IPS DF 6.9 (cell line): ENCODE measurements around the gene HMCN2.
A peak's percentile ranks its signal among the peaks of the same experiment; 100 is the strongest.

Experiments
- DNase-seq: peaks from one replicate; pipeline ENCODE4 v3.0.0-alpha.2; 2013; ENCODE audit warnings: low read depth, low spot score
- H3K27ac ChIP-seq: one replicate; pipeline ENCODE4 v1.5.1; 2013; ENCODE audit warnings: low read length, control low read depth
- H3K27me3 ChIP-seq: 2 replicates; pipeline ENCODE4 v1.6.1; 2013; ENCODE audit warnings: mild to moderate bottlenecking, low read length; ENCODE audit not compliant: control insufficient read depth, insufficient read depth
- H3K36me3 ChIP-seq: 2 replicates; pipeline ENCODE4 v1.6.1; 2013; ENCODE audit warnings: low read length; ENCODE audit not compliant: control insufficient read depth, insufficient read depth
- H3K4me1 ChIP-seq: 2 replicates; pipeline ENCODE4 v1.6.1; 2013; ENCODE audit warnings: low read length; ENCODE audit not compliant: control insufficient read depth, insufficient read depth
- H3K4me3 ChIP-seq: 2 replicates; pipeline ENCODE4 v1.5.1; 2013; ENCODE audit warnings: mild to moderate bottlenecking, low read length
- H3K9me3 ChIP-seq: 2 replicates; pipeline ENCODE4 v1.6.1; 2013; ENCODE audit warnings: low read length, inconsistent platforms; ENCODE audit not compliant: control insufficient read depth, insufficient read depth
- whole genome bisulfite sequencing: extraction: QIAGEN DNeasy Blood & Tissue Kit; methylation state at CpG from one replicate; pipeline ENCODE4 v1.1.7; 2013; ENCODE audit warnings: mixed read lengths, missing lambda C conversion rate; ENCODE audit not compliant: insufficient read length, insufficient coverage; 5-methylcytosine and 5-hydroxymethylcytosine counted together

Gene HMCN2

GRCh38 chr9:130265431-130266235, at the start of gene HMCN2:
TSS of gene HMCN2 (plus strand) at chr9:130265760. CDS start at chr9:130265879, 119 bp downstream.
- no peak for DNase-seq
- H3K4me1 ChIP-seq: peaks cover 9% of the 10 kb centered on the region
- no peak within 1 kb of the TSS for H3K27ac ChIP-seq
- H3K27me3 ChIP-seq: no peaks in the 10 kb centered on the region; the same call in 1 of the 2 replicates
- H3K36me3 ChIP-seq: no peaks in the 10 kb centered on the region; the same call in 1 of the 2 replicates
- H3K4me3 ChIP-seq: peak within 1 kb of the TSS; percentile 30; the same call in 1 of the 2 replicates
- H3K9me3 ChIP-seq: no peaks in the 10 kb centered on the region
- WGBS: no CpG with 5 or more reads among the region's 89 CpGs

GRCh38 chr9:130217838-130218237, 47.7 kb upstream of the HMCN2 start:
- WGBS: no CpG with 5 or more reads among the region's 10 CpGs
- no peak overlapping the region for H3K27ac ChIP-seq

DNA sequence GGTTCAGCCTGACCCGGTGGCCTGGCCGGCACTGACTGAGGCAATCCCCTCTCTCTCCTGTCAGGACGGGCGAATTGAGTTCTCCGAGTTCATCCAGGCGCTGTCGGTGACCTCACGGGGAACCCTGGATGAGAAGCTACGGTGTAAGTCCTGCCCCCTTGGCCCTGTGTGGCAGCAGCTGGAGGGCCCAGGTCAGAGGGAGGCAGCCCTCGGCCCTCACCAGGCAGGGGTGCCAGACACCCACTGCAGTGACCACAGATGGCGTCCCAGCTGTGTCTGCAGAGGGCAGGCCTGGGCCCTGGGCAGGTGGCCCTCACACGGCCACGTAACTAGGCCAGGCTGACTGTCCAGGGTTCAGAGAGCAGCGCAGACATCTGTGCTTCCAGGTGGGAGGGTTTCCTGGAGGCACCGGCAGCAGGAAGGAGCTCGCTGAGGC, 45.9 kb upstream of the HMCN2 start:
- WGBS: no CpG with 5 or more reads among the region's 16 CpGs
- H3K4me3 ChIP-seq: no peak overlapping the region
- no peaks in the 10 kb centered on the region for H3K27me3 ChIP-seq
- no peak for DNase-seq
- H3K36me3 ChIP-seq: peaks cover 5% of the 10 kb centered on the region; the same call in 1 of the 2 replicates
- no peaks in the 10 kb centered on the region for H3K9me3 ChIP-seq
- peaks cover 2% of the 10 kb centered on the region; the same call in 1 of the 2 replicates for H3K4me1 ChIP-seq
- no peak overlapping the region for H3K27ac ChIP-seq

More at GRCh38 chr9:130217838-130218237, 47.7 kb upstream of the HMCN2 start:
- H3K4me3 ChIP-seq: no peak overlapping the region
- DNase-seq: no peak
- H3K4me1 ChIP-seq: peaks cover 3% of the 10 kb centered on the region; the same call in 1 of the 2 replicates
- no peaks in the 10 kb centered on the region for H3K27me3 ChIP-seq
- peaks cover 5% of the 10 kb centered on the region; the same call in 1 of the 2 replicates for H3K36me3 ChIP-seq
- H3K9me3 ChIP-seq: no peaks in the 10 kb centered on the region

DNA sequence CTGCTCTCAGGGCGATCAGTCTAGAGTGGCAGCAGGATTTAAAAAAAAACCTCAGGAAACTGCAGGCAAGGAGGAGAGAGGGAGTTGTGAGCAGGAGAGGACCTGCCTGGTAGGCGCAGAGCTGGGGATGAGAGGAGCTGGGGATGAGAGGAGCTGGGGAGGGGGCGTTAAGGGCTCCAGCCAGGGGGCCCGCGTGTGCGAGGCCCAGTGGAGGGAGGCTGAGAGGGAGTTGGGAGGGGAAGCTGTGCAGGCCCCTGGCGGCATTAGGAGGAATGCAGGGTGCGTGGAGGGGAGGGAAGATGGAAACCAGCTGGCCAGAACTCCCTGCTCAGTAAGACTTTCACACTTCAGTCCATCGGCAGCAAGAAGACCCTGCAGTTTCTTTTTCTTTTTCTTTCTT, 45.2 kb upstream of the HMCN2 start:
- DNase-seq: no peak
- no peak overlapping the region for H3K27ac ChIP-seq
- H3K4me1 ChIP-seq: peaks cover under 1% of the 10 kb centered on the region; the same call in 1 of the 2 replicates
- no CpG with 5 or more reads among the region's 9 CpGs for WGBS
- H3K9me3 ChIP-seq: no peaks in the 10 kb centered on the region
- H3K4me3 ChIP-seq: no peak overlapping the region
- no peaks in the 10 kb centered on the region for H3K27me3 ChIP-seq
- peaks cover 5% of the 10 kb centered on the region; the same call in 1 of the 2 replicates for H3K36me3 ChIP-seq

DNA sequence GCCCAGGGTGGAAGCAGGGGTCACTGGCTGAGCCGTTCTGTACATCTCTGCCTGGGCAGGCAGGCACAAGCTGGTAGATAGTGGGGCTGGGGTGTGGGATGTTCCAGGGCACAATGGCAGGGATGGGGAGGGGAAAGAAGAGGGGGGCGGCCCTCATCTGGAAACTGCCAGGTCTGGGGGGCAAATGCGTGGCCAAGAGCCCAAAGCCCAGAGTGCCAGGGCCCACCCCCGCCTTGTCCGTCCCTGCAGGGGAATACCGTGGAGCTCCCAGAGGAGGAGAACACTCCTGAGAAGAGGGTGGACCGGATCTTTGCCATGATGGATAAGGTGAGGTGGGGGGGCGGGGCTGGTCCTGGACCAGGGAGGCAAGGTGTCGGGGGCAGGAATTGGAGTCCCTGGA, 42.7 kb upstream of the HMCN2 start:
- Histone ChIP-seq H3K4me3 (no peak overlapping the region), H3K27ac (no peak overlapping the region), H3K27me3 (no peaks in the 10 kb centered on the region), H3K9me3 (no peaks in the 10 kb centered on the region; the same call in 1 of the 2 replicates), H3K4me1 (no peaks in the 10 kb centered on the region), H3K36me3 (peaks cover 8% of the 10 kb centered on the region; the same call in 1 of the 2 replicates)
- no CpG with 5 or more reads among the region's 9 CpGs for WGBS
- DNase-seq: no peak

DNA sequence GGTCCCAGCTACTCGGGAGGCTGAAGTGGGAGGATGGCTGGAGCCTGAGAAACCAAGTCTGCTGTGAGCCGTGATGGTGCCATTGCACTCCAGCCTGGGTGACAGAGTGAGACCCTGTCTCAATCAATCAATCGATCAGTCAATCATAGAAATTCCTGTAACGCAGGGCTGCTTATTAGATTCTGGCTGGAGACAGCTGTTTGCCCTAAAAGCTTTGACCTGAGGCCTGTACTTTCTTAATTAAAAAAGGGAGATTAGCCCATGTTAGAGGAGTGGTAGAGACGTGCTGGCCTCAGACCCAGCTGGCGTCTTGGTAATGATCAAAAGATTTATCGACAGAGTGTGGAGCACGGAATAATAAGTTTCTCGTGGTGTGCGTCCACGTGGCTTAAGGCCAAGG, 40.5 kb upstream of the HMCN2 start:
- H3K4me3 ChIP-seq: no peak overlapping the region
- no CpG with 5 or more reads among the region's 11 CpGs for WGBS
- no peaks in the 10 kb centered on the region; the same call in 1 of the 2 replicates for H3K9me3 ChIP-seq
- H3K36me3 ChIP-seq: 0 out of 2 replicates have a peak, but pooled peaks cover 3% of the 10 kb centered on the region
- no peaks in the 10 kb centered on the region for H3K27me3 ChIP-seq
- H3K4me1 ChIP-seq: no peaks in the 10 kb centered on the region
- no peak for DNase-seq
- H3K27ac ChIP-seq: no peak overlapping the region

DNA sequence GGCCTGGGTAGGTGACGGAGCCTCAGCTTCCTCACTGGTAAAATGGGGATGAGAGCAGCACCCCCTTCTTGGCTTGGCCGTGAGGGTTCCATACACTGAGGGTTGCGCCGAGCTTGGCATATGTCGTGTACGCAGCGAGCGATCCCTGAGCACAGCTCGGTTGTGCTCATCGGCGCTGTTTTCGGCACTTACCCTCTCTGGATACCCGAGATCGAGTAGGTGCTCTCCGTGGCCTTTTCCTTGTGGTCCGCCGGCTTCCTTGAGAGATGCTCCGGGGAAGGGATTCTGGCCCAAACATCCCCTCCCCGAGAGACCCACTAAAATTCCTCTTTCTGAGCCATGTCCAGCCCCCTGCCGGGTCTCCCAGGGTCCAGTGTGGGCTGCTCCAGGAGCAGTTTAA, 40.0 kb upstream of the HMCN2 start:
- Histone ChIP-seq H3K36me3 (0 out of 2 replicates have a peak, but pooled peaks cover 3% of the 10 kb centered on the region), H3K27ac (no peak overlapping the region), H3K9me3 (no peaks in the 10 kb centered on the region; the same call in 1 of the 2 replicates), H3K4me1 (no peaks in the 10 kb centered on the region), H3K27me3 (no peaks in the 10 kb centered on the region), H3K4me3 (no peak overlapping the region)
- DNase-seq: no peak
- no CpG with 5 or more reads among the region's 20 CpGs for WGBS

- DNase-seq: no peak
- no peak overlapping the region for H3K4me3 ChIP-seq
- H3K4me1 ChIP-seq: no peaks in the 10 kb centered on the region
- H3K27ac ChIP-seq: no peak overlapping the region
- 0 out of 2 replicates have a peak, but pooled peaks cover 3% of the 10 kb centered on the region for H3K36me3 ChIP-seq
- no CpG with 5 or more reads among the region's 12 CpGs for WGBS
- no peaks in the 10 kb centered on the region for H3K27me3 ChIP-seq
- no peaks in the 10 kb centered on the region; the same call in 1 of the 2 replicates for H3K9me3 ChIP-seq
These were observed 39.4 kb upstream of the HMCN2 start for GRCh38 chr9:130226112-130226511.

DNA sequence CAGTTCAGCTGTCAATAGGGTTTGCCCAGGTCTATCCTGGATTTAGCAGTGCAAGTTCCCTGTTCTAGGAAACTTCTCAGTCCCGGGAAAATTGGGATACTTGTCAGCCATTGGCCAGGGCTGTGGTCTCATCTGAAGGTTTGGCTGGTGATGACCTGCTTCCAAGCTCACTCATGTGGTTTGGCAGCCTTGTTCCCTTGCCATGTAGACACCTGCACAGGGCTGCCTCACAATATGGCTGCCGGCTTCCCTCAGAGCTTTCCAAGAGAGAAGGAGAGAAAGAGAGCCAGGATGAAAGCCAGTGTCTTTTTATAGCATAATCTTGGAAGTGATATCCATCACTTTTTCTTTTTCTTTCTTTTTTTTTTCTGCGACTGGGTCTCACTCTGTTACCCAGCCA, 37.7 kb upstream of the HMCN2 start:
- DNase-seq: no peak
- 0 out of 2 replicates have a peak, but pooled peaks cover 3% of the 10 kb centered on the region for H3K36me3 ChIP-seq
- H3K4me3 ChIP-seq: no peak overlapping the region
- no peaks in the 10 kb centered on the region; the same call in 1 of the 2 replicates for H3K9me3 ChIP-seq
- no peaks in the 10 kb centered on the region for H3K27me3 ChIP-seq
- no CpG with 5 or more reads among the region's 3 CpGs for WGBS
- H3K4me1 ChIP-seq: no peaks in the 10 kb centered on the region
- H3K27ac ChIP-seq: no peak overlapping the region

- Histone ChIP-seq H3K9me3 (no peaks in the 10 kb centered on the region; the same call in 1 of the 2 replicates), H3K27me3 (no peaks in the 10 kb centered on the region), H3K27ac (no peak overlapping the region), H3K4me3 (no peak overlapping the region), H3K4me1 (no peaks in the 10 kb centered on the region), H3K36me3 (peaks cover 13% of the 10 kb centered on the region; the same call in 1 of the 2 replicates)
- no CpG with 5 or more reads among the region's 3 CpGs for WGBS
- DNase-seq: no peak
These were observed 35.8 kb upstream of the HMCN2 start for GRCh38 chr9:130229759-130230158.
